CD4-positive, alpha-beta T cell (primary cell): ENCODE measurements around the gene GHR. TPM values are rescaled to one million over a fixed set of nuclear protein-coding genes. Genes with fewer than 3 reads are reported as not detected.

ENCODE experiments used
- ATAC-seq: fragments of 200-7000 bp; cut with Tn5 transposase; one replicate; pipeline ENCODE4 v1.10.0; 2022; ENCODE audit warnings: mild to moderate bottlenecking; ENCODE audit not compliant: poor library complexity
- CTCF ChIA-PET: fragments of 350-600 bp; sonication (Branson Sonifier 250); formaldehyde crosslinking; loops from one replicate; lab custom pipeline; 2021; ENCODE audit warnings: antibody characterized with exemption, inconsistent platforms; lab: Charles Lee
- POLR2A ChIA-PET: fragments of 350-600 bp; sonication (Branson Sonifier 250); formaldehyde crosslinking; loops from one replicate; lab custom pipeline; 2021; ENCODE audit warnings: antibody characterized with exemption, inconsistent platforms; lab: Charles Lee
- DNase-seq, 14 experiments: peaks; one replicate each; pipeline ENCODE4 v3.0.0-alpha.2; 2013 to 2020; ENCODE audit warnings: mixed read lengths in 2 of 14
- H3K27ac ChIP-seq, 2 donors: one replicate each; pipeline versions ENCODE4 v1.5.1 to v1.7.0; 2013; ENCODE audit warnings: low read length in 2 of 2, low read depth in 1 of 2, mild to moderate bottlenecking in 1 of 2
- H3K27me3 ChIP-seq, 2 experiments: 1 replicate in 1 of 2; 2 replicates in 1 of 2; pipeline versions ENCODE4 v1.6.1 to v1.7.0; 2013; ENCODE audit warnings: low read length in 2 of 2, control low read depth in 1 of 2, mild to moderate bottlenecking in 1 of 2, moderate library complexity in 1 of 2; ENCODE audit not compliant: insufficient read depth in 2 of 2, control insufficient read depth in 1 of 2
- H3K36me3 ChIP-seq: one replicate; pipeline ENCODE4 v1.6.1; 2013; ENCODE audit warnings: low read length, control low read depth; ENCODE audit not compliant: insufficient read depth
- H3K4me1 ChIP-seq: one replicate; pipeline ENCODE4 v1.6.1; 2013; ENCODE audit warnings: low read length, control low read depth; ENCODE audit not compliant: insufficient read depth
- H3K4me3 ChIP-seq: one replicate; pipeline ENCODE4 v1.5.1; 2013; ENCODE audit warnings: mild to moderate bottlenecking, low read length, moderate library complexity
- H3K9me3 ChIP-seq, 2 experiments: 1 replicate in 1 of 2; 2 replicates in 1 of 2; pipeline versions ENCODE4 v1.6.1 to v1.7.0; 2013; ENCODE audit warnings: low read length in 2 of 2, mild to moderate bottlenecking in 2 of 2, control low read depth in 1 of 2, moderate library complexity in 1 of 2; ENCODE audit not compliant: control insufficient read depth in 1 of 2, insufficient read depth in 1 of 2
- H3K27ac Mint-ChIP-seq: one replicate; pipeline ENCODE4 v1.8.0; 2020; ENCODE audit warnings: mixed read lengths
- H3K27me3 Mint-ChIP-seq: one replicate; pipeline ENCODE4 v1.8.0; 2021; ENCODE audit warnings: mixed read lengths
- H3K36me3 Mint-ChIP-seq: one replicate; pipeline ENCODE4 v1.8.0; 2021; ENCODE audit warnings: low read depth, mixed read lengths
- H3K4me1 Mint-ChIP-seq: one replicate; pipeline ENCODE4 v1.8.0; 2021; ENCODE audit warnings: low read depth, mixed read lengths
- H3K4me3 Mint-ChIP-seq: one replicate; pipeline ENCODE4 v1.8.0; 2020; ENCODE audit warnings: mild to moderate bottlenecking, mixed read lengths
- H3K9me3 Mint-ChIP-seq: one replicate; pipeline ENCODE4 v1.8.0; 2020; ENCODE audit warnings: mixed read lengths
- intact Hi-C, 2 experiments: fragments of 100-400 bp; cut with DNase I in 1 of 2; cut with micrococcal nuclease in 1 of 2; formaldehyde crosslinking; loops; one replicate each; pipeline versions ENCODE4 v1.15.1 to v1.9.0; 2023 to 2025; cut with DNase I, micrococcal nuclease
- total RNA-seq, 174 experiments: library from RNA in 2 of 174; stranded (reverse) in 2 of 174; gene quantifications; one replicate each; pipeline ENCODE4 v1.2.3 and lab custom pipeline; 2021 to 2026
- TF ChIP-seq, protein P1 (sequence below): fragments of 200-600 bp; IDR thresholded peaks from one replicate; pipeline ENCODE4 v1.8.0; 2022; ENCODE audit warnings: antibody characterized with exemption, mild to moderate bottlenecking

GHR gene
- total RNA-seq, 2 experiments from 2014 or later = not detected

DNA sequence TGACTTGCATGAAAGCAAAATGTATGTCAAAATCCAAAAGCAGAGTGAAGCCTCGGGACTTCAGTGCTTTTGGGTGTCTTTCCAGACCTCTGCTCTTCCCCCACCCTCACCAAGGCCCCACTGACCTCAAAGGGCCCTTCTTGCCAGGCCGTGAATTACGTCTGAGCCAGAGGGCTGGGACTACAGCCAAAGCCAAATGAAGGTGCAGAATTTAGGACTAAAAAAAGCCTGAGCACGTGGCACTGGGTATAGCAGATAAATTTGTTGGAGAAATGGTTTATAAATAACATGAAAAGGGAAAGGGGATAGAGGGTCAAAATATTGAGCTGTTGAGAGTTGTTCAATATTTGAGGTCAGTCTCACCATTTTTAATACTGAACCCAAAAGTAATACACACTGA is 163.4 kb downstream of the GHR start:
- H3K9me3 Mint-ChIP-seq = no peaks in the 10 kb centered on the region
- TF ChIP-seq, protein P1, sequence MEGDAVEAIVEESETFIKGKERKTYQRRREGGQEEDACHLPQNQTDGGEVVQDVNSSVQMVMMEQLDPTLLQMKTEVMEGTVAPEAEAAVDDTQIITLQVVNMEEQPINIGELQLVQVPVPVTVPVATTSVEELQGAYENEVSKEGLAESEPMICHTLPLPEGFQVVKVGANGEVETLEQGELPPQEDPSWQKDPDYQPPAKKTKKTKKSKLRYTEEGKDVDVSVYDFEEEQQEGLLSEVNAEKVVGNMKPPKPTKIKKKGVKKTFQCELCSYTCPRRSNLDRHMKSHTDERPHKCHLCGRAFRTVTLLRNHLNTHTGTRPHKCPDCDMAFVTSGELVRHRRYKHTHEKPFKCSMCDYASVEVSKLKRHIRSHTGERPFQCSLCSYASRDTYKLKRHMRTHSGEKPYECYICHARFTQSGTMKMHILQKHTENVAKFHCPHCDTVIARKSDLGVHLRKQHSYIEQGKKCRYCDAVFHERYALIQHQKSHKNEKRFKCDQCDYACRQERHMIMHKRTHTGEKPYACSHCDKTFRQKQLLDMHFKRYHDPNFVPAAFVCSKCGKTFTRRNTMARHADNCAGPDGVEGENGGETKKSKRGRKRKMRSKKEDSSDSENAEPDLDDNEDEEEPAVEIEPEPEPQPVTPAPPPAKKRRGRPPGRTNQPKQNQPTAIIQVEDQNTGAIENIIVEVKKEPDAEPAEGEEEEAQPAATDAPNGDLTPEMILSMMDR = no peak
- DNase-seq = no peak
- Histone ChIP-seq H3K27me3 (peaks cover 0 to 8% of the 10 kb centered on the region in 2 experiments), H3K36me3 (no peaks in the 10 kb centered on the region), H3K4me1 (no peaks in the 10 kb centered on the region), H3K27ac (no peak overlapping the region), H3K9me3 (peaks cover 0 to 4% of the 10 kb centered on the region in 2 experiments), H3K4me3 (no peak overlapping the region)
- no peak overlapping the region for H3K27ac Mint-ChIP-seq
- H3K27me3 Mint-ChIP-seq = peaks cover 44% of the 10 kb centered on the region
- ATAC-seq = no peak
- POLR2A ChIA-PET = no interaction called here
- no peaks in the 10 kb centered on the region for H3K4me1 Mint-ChIP-seq
- intact Hi-C loops = loop anchor here in 1 of 2 experiments (10.0 kb wide), 2 partner anchors 178 to 298 kb away; no protein-coding TSS in a partner anchor
- CTCF ChIA-PET = no interaction called here
- H3K4me3 Mint-ChIP-seq = no peak overlapping the region
- H3K36me3 Mint-ChIP-seq = no peaks in the 10 kb centered on the region

DNA sequence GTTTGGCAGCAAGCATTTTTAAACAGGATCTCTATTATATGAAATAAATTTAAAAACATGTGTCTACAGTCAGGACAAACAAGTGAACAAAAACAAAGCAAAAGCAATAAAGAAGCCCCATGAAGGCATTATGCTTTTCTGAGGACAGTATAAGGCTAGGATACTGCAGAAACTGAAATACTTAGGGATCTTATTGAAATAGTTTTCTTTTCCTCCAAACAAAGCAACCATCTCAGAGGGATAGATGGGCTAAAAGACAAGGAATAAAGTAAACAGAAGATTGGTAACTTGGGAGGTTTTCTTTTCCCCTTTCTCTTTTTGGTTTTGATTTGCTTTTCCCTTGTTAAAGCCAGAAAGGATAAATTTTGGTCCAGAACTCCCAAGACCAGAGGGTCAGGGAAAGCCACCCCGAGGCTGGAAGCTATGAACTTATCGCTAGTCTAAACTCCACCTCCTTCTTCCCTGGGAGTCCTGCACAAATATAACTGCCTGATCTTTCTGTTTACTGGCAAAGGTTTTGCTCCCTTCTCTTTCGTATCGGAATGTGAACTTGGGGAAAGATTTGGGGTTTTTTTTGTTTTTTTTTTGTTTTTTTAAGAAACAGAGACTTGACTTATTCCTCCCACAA is 164.0 kb downstream of the GHR start:
- Mint-ChIP-seq H3K4me1 (no peaks in the 10 kb centered on the region), H3K27me3 (peaks cover 50% of the 10 kb centered on the region), H3K36me3 (no peaks in the 10 kb centered on the region), H3K27ac (no peak overlapping the region), H3K4me3 (no peak overlapping the region), H3K9me3 (no peaks in the 10 kb centered on the region)
- TF ChIP-seq, protein P1 = no peak
- no peak overlapping the region for H3K27ac ChIP-seq
- CTCF ChIA-PET = no interaction called here
- peaks cover 0 to 8% of the 10 kb centered on the region in 2 experiments for H3K27me3 ChIP-seq
- H3K36me3 ChIP-seq = no peaks in the 10 kb centered on the region
- ATAC-seq (no peak), DNase-seq (no peak)
- no peak overlapping the region for H3K4me3 ChIP-seq
- POLR2A ChIA-PET = no interaction called here
- intact Hi-C loops = loop anchor here in 1 of 2 experiments (10.0 kb wide), 2 partner anchors 178 to 298 kb away; no protein-coding TSS in a partner anchor
- no peaks in the 10 kb centered on the region for H3K4me1 ChIP-seq
- no peaks in the 10 kb centered on the region for H3K9me3 ChIP-seq

DNA sequence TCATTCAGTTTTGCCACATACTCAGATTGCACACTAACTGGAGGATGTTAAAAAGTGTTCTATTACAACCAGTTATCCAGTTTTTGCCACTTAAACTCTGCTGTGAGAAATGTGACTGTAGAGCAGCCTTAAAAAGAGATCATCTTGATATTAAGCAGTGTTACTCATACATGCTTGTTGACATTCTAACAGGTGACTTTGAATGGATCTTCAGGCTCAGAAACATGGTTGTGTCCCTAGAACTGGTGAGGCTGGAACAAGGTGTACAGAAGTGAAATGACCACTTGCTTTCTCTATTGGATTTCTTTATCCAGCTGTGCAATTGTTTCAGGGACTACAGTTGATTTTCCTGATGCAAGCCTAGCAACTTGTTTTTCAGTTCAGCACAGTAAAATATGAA is 167.3 kb downstream of the GHR start:
- no peaks in the 10 kb centered on the region for H3K4me1 Mint-ChIP-seq
- POLR2A ChIA-PET = no interaction called here
- no peaks in the 10 kb centered on the region for H3K9me3 ChIP-seq

More for the DNA sequence above, 167.3 kb downstream of the GHR start:
- TF ChIP-seq, protein P1 = no peak
- Histone ChIP-seq H3K4me3 (no peak overlapping the region), H3K36me3 (no peaks in the 10 kb centered on the region), H3K27ac (no peak overlapping the region), H3K27me3 (peaks cover 0 to 8% of the 10 kb centered on the region in 2 experiments), H3K4me1 (no peaks in the 10 kb centered on the region)
- peaks cover 57% of the 10 kb centered on the region for H3K27me3 Mint-ChIP-seq
- no peak overlapping the region for H3K27ac Mint-ChIP-seq
- no peak overlapping the region for H3K4me3 Mint-ChIP-seq
- CTCF ChIA-PET = no interaction called here
- H3K9me3 Mint-ChIP-seq = no peaks in the 10 kb centered on the region
- H3K36me3 Mint-ChIP-seq = no peaks in the 10 kb centered on the region
- ATAC-seq (no peak), DNase-seq (no peak)
- intact Hi-C loops = no loop called here
